ENCODE data around the gene PDCD1LG2.

PDCD1LG2 gene

DNA sequence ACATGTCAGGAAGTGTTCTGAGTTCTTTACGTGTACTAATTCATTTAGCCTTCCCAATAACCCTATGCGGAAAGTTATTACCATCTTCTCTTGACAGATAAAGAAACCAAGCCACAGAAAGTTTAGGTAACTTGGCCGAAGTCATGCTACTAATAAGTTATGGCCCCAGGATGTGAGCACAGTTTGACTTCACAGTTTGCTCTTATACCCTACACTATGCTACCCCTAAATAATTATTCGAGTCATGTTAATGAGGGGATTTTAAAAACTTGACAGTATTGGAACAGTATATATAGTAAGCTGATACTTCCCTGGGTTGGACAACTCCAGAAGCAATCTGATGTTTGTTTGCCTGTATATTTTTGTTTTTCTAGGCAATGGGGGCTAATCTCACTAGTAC lies 29.4 kb upstream of the PDCD1LG2 start:
- no peaks in the 10 kb centered on the region for H3K4me1 ChIP-seq
- H4K20me1 ChIP-seq, result no peaks in the 10 kb centered on the region
- no peak overlapping the region for H3K27ac ChIP-seq
- H3K36me3 ChIP-seq, result no peaks in the 10 kb centered on the region
- H3K9me3 ChIP-seq, result peaks cover 11% of the 10 kb centered on the region
- H3K4me3 ChIP-seq, result no peak overlapping the region
- no peak overlapping the region for H3K4me2 ChIP-seq
- TF ChIP-seq Cebpa-rat (IDR thresholded peaks at IDR 0.05), result no peak
- H3K9ac ChIP-seq, result no peak overlapping the region
- H3K27me3 ChIP-seq, result no peaks in the 10 kb centered on the region

DNA sequence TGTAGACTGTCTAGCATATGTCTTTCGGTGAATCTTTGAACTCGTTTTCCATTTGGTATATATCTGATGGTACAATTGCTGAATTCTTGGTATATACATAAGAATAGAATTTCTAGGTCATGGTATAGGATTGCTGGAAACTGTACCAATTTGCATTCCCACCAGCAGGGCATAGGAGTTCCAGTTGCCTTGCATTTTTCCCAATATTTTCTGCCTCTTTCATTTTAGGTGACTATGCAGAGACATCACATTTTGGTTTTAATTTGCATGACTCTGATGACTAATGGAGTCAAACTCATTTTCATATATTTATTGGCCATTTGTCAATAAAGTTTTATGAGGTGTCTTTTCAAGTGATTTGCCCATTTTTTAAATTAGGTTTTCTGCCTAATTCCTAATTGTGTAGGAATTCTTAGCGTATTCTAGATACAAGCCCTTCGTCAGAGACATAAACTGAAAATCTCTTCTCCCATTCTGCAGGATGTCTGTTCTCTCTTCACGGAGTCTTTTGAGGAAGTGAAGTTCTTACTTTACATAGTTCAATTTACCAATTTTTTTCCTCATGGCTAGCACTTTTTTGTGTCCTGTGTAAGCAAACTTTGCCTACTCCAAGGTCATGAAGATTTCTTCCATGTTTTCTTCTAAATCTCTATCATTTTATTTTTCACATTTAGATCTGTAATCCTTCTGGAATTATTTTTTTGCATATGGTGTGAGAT lies 28.9 kb upstream of the PDCD1LG2 start:
- Histone ChIP-seq H3K27me3 (no peaks in the 10 kb centered on the region), H3K9me3 (peaks cover 11% of the 10 kb centered on the region), H3K27ac (no peak overlapping the region), H3K36me3 (no peaks in the 10 kb centered on the region), H4K20me1 (no peaks in the 10 kb centered on the region), H3K9ac (no peak overlapping the region), H3K4me3 (no peak overlapping the region), H3K4me1 (no peaks in the 10 kb centered on the region), H3K4me2 (no peak overlapping the region)
- TF ChIP-seq Cebpa-rat (IDR thresholded peaks at IDR 0.05), result no peak

DNA sequence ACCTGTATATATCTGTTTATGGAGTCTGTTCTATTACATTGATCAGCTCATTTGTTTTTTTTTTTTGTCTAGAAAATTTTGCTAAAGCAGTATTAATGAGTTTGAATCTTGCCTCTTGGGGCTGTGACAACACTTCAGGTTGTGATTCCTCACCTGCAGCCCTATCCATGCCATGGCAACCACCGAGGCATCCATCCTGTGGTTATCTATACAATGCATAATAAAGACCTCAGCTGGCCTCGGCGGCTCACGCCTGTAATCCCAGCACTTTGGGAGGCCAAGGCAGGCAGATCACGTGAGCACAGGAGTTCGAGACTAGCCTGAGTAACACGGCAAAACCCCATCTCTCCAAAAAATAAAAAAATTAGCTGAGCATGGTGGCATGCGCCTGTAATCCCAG lies 28.1 kb upstream of the PDCD1LG2 start:
- Histone ChIP-seq H3K27me3 (no peaks in the 10 kb centered on the region), H3K4me1 (no peaks in the 10 kb centered on the region), H3K4me2 (no peak overlapping the region), H3K4me3 (no peak overlapping the region), H3K27ac (no peak overlapping the region), H4K20me1 (no peaks in the 10 kb centered on the region), H3K9ac (no peak overlapping the region), H3K9me3 (peaks cover 6% of the 10 kb centered on the region), H3K36me3 (no peaks in the 10 kb centered on the region)
- no peak for TF ChIP-seq Cebpa-rat (IDR thresholded peaks at IDR 0.05)

DNA sequence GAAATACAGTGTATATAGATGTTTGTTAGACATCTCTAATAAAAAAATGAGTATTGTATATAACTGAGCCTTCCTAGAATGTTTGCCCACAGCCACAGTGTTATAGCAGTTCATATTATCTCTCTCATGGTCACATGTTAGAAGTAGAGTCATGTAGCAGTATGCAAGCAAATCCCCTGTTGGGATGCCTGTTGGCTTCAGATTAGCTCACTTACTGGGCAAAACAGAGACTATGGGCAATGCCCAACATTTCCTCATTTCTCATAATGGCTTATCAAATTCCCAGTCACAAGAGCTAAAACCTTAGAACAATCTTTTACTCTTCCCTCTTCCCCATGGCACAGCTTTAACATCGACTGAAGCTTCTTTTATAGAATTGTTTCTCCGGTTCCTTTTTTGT lies 27.0 kb upstream of the PDCD1LG2 start:
- Histone ChIP-seq H3K27ac (no peak overlapping the region), H3K4me1 (no peaks in the 10 kb centered on the region), H4K20me1 (no peaks in the 10 kb centered on the region), H3K9me3 (no peaks in the 10 kb centered on the region), H3K27me3 (no peaks in the 10 kb centered on the region), H3K4me3 (no peak overlapping the region), H3K36me3 (no peaks in the 10 kb centered on the region), H3K9ac (no peak overlapping the region), H3K4me2 (no peak overlapping the region)
- TF ChIP-seq Cebpa-rat (IDR thresholded peaks at IDR 0.05), result no peak

DNA sequence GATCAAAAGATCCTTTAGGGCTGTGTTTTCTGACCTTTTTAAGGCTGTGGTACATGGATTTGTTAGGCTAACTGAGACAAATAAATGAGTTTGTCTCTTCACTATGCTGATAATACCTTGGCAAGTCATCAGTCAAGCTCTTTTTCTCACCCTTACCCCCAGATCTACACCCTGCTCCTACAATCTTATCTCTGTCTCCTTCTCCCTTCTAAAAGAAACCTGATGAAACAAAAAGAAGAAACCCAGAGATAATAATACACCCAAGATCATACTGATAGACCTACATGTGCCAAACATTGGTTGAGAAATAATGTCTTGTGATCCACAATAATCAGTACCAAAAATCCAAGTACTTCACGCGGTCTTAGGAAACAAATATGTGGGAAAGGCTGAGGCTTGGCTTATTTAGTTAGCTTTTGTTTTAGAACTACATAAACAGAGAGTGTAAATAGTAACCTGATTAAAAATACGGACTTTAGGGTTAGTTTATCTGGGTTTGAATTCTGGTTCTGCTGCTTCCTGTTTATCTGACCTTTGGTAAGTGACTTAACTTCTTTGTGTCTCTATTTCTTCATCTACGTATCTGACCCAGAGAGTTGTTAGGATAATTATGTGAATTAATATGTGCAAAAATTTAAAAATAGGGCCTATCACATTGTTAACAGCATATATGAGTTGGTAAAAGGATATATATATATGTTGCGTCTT lies 24.8 kb upstream of the PDCD1LG2 start:
- TF ChIP-seq Cebpa-rat (IDR thresholded peaks at IDR 0.05), result no peak
- Histone ChIP-seq H3K4me3 (no peak overlapping the region), H3K4me2 (no peak overlapping the region), H3K9me3 (no peaks in the 10 kb centered on the region), H3K27me3 (no peaks in the 10 kb centered on the region), H3K36me3 (no peaks in the 10 kb centered on the region), H3K27ac (no peak overlapping the region), H3K9ac (no peak overlapping the region), H4K20me1 (no peaks in the 10 kb centered on the region), H3K4me1 (no peaks in the 10 kb centered on the region)

DNA sequence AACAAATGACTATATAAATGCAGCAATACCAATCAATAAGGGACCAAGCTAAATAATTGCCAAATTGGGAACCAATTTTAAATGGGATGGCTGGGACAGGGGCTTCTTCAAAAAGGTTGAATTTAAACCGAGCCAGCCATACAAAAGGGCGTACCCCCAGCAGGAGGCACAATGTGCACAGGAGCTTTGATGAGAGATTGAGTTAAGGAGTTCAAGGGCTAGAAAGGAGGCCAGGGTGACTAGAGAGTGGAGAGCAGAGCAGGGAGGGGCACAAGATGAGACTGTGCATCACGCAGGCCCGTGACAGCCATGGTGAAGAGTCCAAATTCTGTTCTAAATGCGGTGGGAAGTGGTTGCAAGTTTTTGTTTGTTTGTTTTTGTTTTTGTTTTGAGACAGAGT lies 23.3 kb upstream of the PDCD1LG2 start:
- Histone ChIP-seq H3K36me3 (no peaks in the 10 kb centered on the region), H3K27ac (no peak overlapping the region), H4K20me1 (no peaks in the 10 kb centered on the region), H3K4me3 (no peak overlapping the region), H3K27me3 (no peaks in the 10 kb centered on the region), H3K4me1 (no peaks in the 10 kb centered on the region), H3K9me3 (no peaks in the 10 kb centered on the region), H3K4me2 (no peak overlapping the region), H3K9ac (no peak overlapping the region)
- TF ChIP-seq Cebpa-rat (IDR thresholded peaks at IDR 0.05), result no peak

GRCh38 chr9:5488221-5489008 lies 21.9 kb upstream of the PDCD1LG2 start:
- Histone ChIP-seq H3K27me3 (no peaks in the 10 kb centered on the region), H3K4me1 (no peaks in the 10 kb centered on the region), H3K4me2 (no peak overlapping the region), H3K36me3 (no peaks in the 10 kb centered on the region), H4K20me1 (no peaks in the 10 kb centered on the region), H3K27ac (no peak overlapping the region), H3K9ac (no peak overlapping the region), H3K9me3 (no peaks in the 10 kb centered on the region), H3K4me3 (no peak overlapping the region)
- no peak for TF ChIP-seq Cebpa-rat (IDR thresholded peaks at IDR 0.05)

- H3K27ac ChIP-seq, result no peak overlapping the region
- H4K20me1 ChIP-seq, result no peaks in the 10 kb centered on the region
- no peak for TF ChIP-seq Cebpa-rat (IDR thresholded peaks at IDR 0.05)
- H3K4me1 ChIP-seq, result no peaks in the 10 kb centered on the region
- no peaks in the 10 kb centered on the region for H3K36me3 ChIP-seq
- H3K9me3 ChIP-seq, result no peaks in the 10 kb centered on the region
- no peak overlapping the region for H3K4me3 ChIP-seq
- no peak overlapping the region for H3K9ac ChIP-seq
- H3K4me2 ChIP-seq, result no peak overlapping the region
- H3K27me3 ChIP-seq, result no peaks in the 10 kb centered on the region
Measured at GRCh38 chr9:5489630-5490490, 20.5 kb upstream of the PDCD1LG2 start.

- no peak overlapping the region for H3K27ac ChIP-seq
- H3K9ac ChIP-seq, result no peak overlapping the region
- H3K9me3 ChIP-seq, result no peaks in the 10 kb centered on the region
- H3K4me2 ChIP-seq, result no peak overlapping the region
- no peaks in the 10 kb centered on the region for H3K4me1 ChIP-seq
- no peaks in the 10 kb centered on the region for H3K27me3 ChIP-seq
- H3K36me3 ChIP-seq, result no peaks in the 10 kb centered on the region
- H3K4me3 ChIP-seq, result no peak overlapping the region
- H4K20me1 ChIP-seq, result no peaks in the 10 kb centered on the region
- no peak for TF ChIP-seq Cebpa-rat (IDR thresholded peaks at IDR 0.05)
Measured at GRCh38 chr9:5492965-5493678, 17.2 kb upstream of the PDCD1LG2 start.
